NCI-H1105 (cell line): ENCODE measurements around the gene ACTA2.

Experiments used
- DNase-seq: peaks from one replicate; lab custom pipeline; 2025; lab: John Stamatoyannopoulos, UW

Gene ACTA2

GRCh38 chr10:88952647-88953111 is at the start of gene ACTA2:
Gene ACTA2 (minus strand): TSS chr10:88952773. CDS start chr10:88948930, 3,843 bp downstream.
- DNase-seq, result no peak

DNA sequence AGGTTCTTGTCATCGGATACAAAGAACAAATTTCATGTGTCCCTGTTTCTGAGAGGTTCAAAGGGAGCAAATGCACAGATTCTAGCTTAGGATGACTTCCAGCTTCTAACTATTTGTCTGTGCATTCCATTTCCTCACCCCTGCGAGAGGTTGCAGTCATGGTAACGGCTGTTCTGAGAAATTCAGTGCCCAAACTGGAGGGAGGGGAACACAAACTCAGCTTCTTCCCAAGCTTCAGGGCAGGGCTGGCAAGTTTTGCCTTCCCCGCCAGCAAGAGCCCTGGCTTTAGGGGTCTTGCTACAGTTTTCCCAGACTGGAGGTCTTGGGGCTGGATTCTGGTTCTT is 49.1 kb upstream of the ACTA2 start:
- no peak for DNase-seq

DNA sequence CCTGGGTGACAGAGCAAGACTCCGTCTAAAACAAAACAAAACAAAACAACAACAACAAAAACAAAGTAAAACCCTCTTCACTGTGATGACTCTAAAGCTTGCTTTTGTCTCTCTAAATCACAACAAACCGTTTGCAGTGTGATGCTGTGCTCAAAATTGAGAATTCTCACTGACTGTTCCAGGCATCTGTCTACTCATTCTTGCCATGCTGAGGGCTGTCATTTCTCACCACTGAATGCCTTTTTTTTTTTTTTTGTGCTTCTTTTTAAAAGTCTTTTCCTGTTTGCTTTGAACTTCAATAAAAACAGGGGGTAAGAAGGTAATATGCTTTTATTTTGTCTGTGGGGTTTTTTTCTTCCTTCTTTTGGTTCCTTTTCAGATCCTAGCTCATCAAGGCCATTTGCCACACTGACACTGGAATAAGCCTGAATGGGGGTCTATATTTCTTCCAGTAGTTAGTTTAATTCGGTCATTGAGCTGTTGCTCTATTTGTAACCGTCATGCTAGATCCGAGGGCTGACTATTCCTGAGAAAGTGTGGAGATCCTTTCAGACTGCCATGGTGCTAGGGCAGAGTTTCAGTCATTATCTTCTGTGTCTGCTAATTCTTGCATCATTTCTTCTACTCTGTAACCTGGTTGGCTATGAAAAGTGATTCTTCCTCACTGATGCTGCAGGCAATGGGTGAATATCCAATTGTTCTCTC is 48.6 kb upstream of the ACTA2 start:
- no peak for DNase-seq

DNA sequence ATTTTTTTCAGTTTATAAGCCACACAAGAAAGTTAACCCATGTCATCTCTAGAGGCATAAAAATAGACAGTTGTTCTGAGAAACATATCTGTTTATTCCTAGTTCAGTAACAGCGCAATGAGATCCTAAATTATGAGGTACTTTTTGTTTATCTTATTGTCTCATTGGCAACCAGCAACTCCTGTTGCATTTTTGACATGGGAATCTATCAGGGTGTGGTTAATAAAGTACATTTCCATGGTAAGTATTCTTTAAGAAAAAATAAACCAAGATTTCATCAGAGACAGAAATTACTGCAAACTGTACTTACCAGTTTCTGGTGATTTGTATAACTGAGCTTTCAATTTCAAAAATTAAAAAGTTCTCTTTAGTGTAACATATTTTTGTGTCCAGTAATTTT is 47.1 kb upstream of the ACTA2 start:
- no peak for DNase-seq

GRCh38 chr10:88996927-88997326 is 44.4 kb upstream of the ACTA2 start:
- DNase-seq, result no peak

- DNase-seq, result no peak
Observed at GRCh38 chr10:88995156-88995876, 42.7 kb upstream of the ACTA2 start.

DNA sequence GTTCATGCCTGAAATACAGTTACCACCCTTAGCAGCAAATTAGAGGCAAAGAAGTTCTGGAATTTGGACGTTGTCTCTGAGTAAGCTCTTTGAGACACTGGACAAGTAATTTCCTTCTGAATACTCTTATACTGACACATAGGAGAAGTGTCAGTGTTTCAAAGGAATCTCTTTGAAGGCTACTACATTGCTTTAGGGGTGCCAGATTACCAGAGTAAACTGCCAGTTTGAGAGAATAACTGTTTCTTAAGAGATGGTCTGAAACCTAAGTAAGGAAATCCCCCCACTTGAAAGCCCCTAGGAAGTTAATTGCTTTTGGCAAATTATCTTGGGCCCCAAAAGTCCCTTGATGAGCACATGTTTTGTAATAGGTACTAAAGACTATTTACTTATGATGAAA is 41.4 kb upstream of the ACTA2 start:
- no peak for DNase-seq

DNA sequence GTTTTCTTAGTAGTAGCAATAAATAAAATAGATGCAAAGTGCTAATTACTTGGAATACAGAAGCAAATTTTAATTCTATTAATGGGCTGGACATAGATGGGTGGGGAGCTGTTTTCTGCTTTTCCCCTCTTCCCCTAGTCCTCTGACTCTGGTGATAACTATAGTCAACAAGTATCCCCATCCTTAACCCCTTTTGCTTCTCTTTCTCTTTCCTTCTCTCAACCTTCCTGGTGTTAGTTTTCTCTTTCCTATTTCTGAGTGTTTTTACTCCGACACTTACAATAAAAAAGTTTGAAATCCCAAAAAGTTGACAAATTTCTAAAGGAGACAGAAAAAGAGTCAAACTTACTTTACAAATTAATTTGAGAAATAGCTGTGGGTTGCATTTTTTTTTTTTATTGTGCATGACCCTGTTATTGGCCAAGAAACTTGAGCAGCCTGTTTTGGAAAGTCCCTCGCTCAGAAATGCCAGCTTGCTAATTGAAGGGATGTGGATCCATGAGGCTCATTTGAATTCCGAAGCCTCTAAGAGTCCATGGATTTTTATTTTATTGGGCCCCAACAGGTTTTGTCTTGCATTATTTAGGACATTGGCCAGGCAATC is 40.5 kb upstream of the ACTA2 start:
- DNase-seq, result no peak

- DNase-seq, result no peak
Observed at GRCh38 chr10:88991899-88992320, 39.3 kb upstream of the ACTA2 start.

DNA sequence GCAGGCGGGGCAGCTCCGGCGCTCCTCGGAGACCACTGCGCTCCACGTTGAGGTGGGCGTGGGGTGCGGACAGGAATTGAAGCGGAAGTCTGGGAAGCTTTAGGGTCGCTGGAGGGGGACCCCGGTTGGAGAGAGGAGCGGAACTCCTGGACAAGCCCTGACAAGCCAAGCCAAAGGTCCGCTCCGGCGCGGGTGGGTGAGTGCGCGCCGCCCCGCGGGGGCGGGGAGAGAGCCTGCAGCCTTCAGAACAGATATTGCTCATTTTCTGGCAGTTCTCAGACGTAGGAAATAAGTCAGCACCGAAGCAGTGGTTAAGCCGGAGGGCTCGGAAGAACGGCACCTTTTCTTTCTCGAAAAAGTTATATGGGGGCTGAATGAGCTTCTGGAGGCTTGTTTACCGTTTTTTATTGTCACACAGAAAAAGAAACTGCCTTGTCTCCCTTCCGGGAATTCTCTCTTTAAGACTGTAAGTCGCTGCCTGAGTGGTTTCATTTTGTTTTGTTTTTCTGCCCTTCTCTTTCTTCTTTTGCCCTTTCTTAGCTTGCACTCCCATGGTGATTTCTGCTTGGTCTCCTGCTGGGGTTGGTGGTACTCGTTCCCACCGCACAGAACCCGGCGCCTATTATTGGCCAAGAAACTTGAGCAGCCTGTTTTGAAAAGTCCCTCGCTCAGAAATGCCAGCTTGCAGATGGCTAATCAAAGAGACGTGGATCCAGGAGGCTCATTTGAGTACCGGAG is 38.8 kb upstream of the ACTA2 start:
- DNase-seq, result no peak

GRCh38 chr10:88990384-88991160 is 38.0 kb upstream of the ACTA2 start, which contains the start of gene FAS:
Gene FAS (plus strand): TSS chr10:88990798. CDS start chr10:88990877, 79 bp downstream.
- DNase-seq, result no peak

DNA sequence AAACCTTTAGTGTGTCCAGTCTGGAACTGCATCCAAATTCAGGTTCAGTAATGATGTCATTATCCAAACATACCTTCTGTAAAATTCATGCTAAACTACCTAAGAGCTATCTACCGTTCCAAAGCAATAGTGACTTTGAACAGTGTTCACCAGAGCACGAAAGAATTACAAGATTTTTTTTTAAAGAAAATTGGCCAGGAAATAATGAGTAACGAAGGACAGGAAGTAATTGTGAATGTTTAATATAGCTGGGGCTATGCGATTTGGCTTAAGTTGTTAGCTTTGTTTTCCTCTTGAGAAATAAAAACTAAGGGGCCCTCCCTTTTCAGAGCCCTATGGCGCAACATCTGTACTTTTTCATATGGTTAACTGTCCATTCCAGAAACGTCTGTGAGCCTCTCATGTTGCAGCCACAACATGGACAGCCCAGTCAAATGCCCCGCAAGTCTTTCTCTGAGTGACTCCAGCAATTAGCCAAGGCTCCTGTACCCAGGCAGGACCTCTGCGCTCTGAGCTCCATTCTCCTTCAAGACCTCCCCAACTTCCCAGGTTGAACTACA is 37.3 kb upstream of the ACTA2 start:
- no peak for DNase-seq

DNA sequence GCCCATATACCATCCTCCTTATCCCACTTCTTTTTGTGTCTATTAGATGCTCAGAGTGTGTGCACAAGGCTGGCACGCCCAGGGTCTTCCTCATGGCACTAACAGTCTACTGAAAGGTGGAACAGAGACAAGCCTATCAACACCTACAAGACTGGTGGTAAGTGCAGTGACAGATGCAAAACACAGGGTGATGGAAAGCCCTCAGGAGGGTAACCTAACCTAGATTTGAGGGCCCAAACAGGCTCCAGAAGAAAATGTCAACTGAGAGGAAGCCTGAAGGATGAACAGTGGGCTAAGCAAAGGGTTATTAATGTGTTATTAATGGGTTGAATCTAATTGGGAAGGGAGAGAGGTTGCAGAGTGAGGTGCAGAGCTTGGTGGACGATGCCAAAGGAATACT is 36.9 kb upstream of the ACTA2 start:
- DNase-seq, result no peak

DNA sequence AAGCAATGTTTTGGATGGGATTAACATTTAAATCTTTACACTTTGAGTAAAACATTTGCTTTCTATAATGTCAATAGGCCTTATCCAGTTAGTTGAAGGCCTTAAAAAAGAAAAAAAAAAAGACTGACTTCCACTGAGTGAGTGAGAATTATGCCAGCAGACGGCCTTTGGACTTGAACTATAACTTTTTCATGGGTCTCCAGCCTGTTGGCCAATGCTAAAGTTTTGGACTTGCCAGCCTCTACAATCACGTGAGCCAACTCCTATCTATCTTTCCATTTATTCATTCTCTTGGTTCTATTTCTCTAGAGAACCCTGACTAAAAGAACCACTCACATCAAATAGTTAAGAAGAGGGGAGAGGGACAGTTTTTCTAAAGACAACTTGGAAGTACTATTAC is 35.3 kb upstream of the ACTA2 start:
- DNase-seq, result no peak

DNA sequence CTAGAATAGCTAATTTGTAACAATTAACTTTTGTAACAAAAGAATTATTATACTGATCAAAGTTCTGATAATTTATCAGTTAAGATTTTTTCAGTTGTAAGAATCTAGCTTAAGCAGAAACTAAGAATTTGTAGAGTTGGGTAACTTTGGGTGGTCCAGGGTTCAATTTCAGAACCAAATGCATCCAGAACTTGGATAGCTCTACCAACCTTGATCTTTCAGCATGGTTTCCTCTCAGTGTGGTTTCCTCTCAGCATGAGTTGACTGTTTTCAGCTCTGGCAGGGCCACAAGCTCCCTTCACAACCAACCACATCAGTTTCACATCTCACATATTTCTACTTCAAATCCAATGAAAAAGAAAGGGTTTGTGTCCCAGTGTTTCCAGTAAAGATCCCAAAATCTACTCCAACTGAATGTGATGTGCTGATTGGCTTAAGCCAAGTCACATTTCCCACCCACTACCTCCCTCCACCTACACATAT is 34.7 kb upstream of the ACTA2 start:
- no peak for DNase-seq

DNA sequence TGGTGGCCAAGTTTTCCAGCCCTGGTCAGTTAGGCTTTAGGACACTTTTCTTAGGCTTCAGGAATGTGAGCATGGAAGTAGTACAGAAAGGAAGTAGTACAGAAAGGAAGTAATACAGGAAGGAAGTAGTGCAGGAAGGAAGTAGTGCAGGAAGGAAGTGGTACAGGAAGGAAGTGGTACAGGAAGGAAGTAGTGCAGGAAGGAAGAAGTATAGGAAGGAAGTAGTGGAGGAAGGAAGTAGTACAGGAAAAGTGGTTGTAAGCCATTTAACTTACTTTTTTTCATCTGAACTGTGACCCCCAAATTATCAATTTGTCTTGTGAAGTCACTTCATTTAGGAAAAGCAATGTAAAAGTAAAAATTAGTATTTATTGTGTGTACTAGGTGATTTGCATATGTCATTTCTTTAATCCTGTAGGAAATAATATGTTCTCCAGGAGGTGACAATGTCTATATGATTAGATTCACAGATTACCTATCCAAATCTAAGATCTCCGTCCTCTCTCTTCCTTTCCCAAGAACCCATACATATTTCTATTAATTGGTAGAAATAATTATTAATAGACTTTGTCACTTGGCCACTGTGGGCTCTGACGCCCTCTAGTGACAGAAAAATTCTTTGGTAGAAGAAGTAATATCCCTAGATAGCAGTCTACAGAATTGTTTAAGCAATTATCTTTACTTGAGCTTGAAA is 34.1 kb upstream of the ACTA2 start:
- no peak for DNase-seq

DNA sequence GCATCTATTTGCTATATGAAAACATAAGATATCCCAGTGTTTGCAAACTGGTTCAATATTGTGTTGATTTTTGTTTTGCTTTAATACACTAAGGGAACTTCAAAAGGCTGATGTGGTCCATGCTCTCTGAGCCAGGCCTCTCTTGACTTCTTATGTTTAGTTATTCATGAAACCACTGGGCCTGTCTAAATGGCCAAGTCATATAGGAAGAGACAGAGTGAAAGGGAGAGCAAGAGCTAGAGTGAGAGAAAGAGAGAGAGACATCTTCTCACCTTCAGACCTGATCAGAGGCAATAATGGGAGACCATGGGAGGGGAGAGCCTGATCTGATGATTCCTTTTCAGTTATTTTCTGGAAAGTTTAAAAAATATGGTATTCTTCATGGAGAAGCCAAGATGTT is 32.0 kb upstream of the ACTA2 start:
- no peak for DNase-seq

GRCh38 chr10:88983939-88984338 is 31.4 kb upstream of the ACTA2 start:
- no peak for DNase-seq

- no peak for DNase-seq
Observed at GRCh38 chr10:88983206-88983605, 30.6 kb upstream of the ACTA2 start.

GRCh38 chr10:88982366-88982765 is 29.8 kb upstream of the ACTA2 start:
- no peak for DNase-seq

GRCh38 chr10:88981435-88981834 is 28.9 kb upstream of the ACTA2 start:
- no peak for DNase-seq
